AG04449 (cell line): ENCODE results near the gene COX10.
A peak's percentile ranks its signal among the peaks of the same experiment; 100 is the strongest.

ENCODE experiments used
- CTCF ChIA-PET: fragments of 350-600 bp; formaldehyde crosslinking; extraction: SDS; loops from one replicate; lab custom pipeline; 2021; ENCODE audit warnings: antibody characterized with exemption; lab: Yijun Ruan, JAX
- POLR2A ChIA-PET: fragments of 400-600, 350-600 bp; formaldehyde crosslinking; extraction: SDS; loops from one replicate; lab custom pipeline; 2020; ENCODE audit warnings: antibody characterized with exemption, inconsistent platforms; lab: Yijun Ruan, JAX
- DNase-seq: peaks from one replicate; pipeline ENCODE4 v3.0.0-alpha.2; 2010; ENCODE audit warnings: low read depth, low spot score
- H3K4me3 ChIP-seq: 2 replicates; pipeline ENCODE4 v1.5.1; 2011; ENCODE audit warnings: low read depth, mild to moderate bottlenecking, control low read depth, low read length
- CTCF ChIP-seq: IDR thresholded peaks from one replicate; pipeline ENCODE4 v1.5.1; 2011; ENCODE audit warnings: mild to moderate bottlenecking, moderate library complexity, low read length, control low read depth, inconsistent platforms; ENCODE audit not compliant: insufficient read depth; ENCODE audit errors: missing control alignments

Gene COX10

GRCh38 chr17:14042411-14042810 lies 26.9 kb upstream of the COX10 start:
- no peak overlapping the region for H3K4me3 ChIP-seq
- no peak for DNase-seq
- no peak for TF ChIP-seq CTCF
- ChIA-PET CTCF (interaction anchor here (1.2 to 1.3 kb wide), 2 partner anchors 8 to 12 kb away, joined by 3 read pairs; no protein-coding TSS in a partner anchor), POLR2A (no interaction called here)

GRCh38 chr17:14044702-14045101 lies 24.6 kb upstream of the COX10 start:
- CTCF ChIA-PET, result interaction anchor here (1.0 kb wide), 1 partner anchor 257 kb away, joined by 3 read pairs; no protein-coding TSS in a partner anchor
- H3K4me3 ChIP-seq, result no peak overlapping the region
- DNase-seq, result no peak
- POLR2A ChIA-PET, result no interaction called here
- TF ChIP-seq CTCF, result no peak

GRCh38 chr17:14046978-14047377 lies 22.3 kb upstream of the COX10 start:
- POLR2A ChIA-PET, result no interaction called here
- no peak for TF ChIP-seq CTCF
- DNase-seq, result no peak
- no peak overlapping the region for H3K4me3 ChIP-seq
- CTCF ChIA-PET, result interaction anchor here (0.8 to 1.3 kb wide), 4 partner anchors 9 to 452 kb away, joined by 3 to 4 read pairs (median 3); no protein-coding TSS in a partner anchor

GRCh38 chr17:14047591-14047990 lies 21.7 kb upstream of the COX10 start:
- no peak overlapping the region for H3K4me3 ChIP-seq
- ChIA-PET CTCF (interaction anchor here (1.0 to 1.3 kb wide), 3 partner anchors 8 to 255 kb away, joined by 3 to 4 read pairs (median 3); no protein-coding TSS in a partner anchor), POLR2A (no interaction called here)
- DNase-seq, result no peak
- no peak for TF ChIP-seq CTCF

GRCh38 chr17:14048169-14048568 lies 21.1 kb upstream of the COX10 start:
- TF ChIP-seq CTCF, result peak; percentile 30
- ChIA-PET CTCF (interaction anchor here (1.3 kb wide), 1 partner anchor 15 kb away, joined by 3 read pairs; no protein-coding TSS in a partner anchor), POLR2A (no interaction called here)
- H3K4me3 ChIP-seq, result no peak overlapping the region
- DNase-seq, result no peak

- ChIA-PET POLR2A (no interaction called here), CTCF (interaction anchor here (1.2 kb wide), 1 partner anchor 8 kb away, joined by 3 read pairs; no protein-coding TSS in a partner anchor)
- no peak for TF ChIP-seq CTCF
- no peak overlapping the region for H3K4me3 ChIP-seq
- no peak for DNase-seq
These were observed 18.7 kb upstream of the COX10 start for GRCh38 chr17:14050616-14051015.
